Activated CD4-positive, alpha-beta T cell treated with anti-CD3 and anti-CD28 coated beads for 4 hours (primary cell): ENCODE data around the gene APC2.
A peak's percentile ranks its signal among the peaks of the same experiment; 100 is the strongest.
"Not testable (repeated sequence)": the region's sequence is repeated elsewhere in the genome, so short reads cannot be mapped to it uniquely, and the experiment has no call there.

Source experiments
- DNase-seq, 2 donors: peaks; one replicate each; pipeline ENCODE4 v3.0.0-alpha.2; 2020

The APC2 gene

DNA sequence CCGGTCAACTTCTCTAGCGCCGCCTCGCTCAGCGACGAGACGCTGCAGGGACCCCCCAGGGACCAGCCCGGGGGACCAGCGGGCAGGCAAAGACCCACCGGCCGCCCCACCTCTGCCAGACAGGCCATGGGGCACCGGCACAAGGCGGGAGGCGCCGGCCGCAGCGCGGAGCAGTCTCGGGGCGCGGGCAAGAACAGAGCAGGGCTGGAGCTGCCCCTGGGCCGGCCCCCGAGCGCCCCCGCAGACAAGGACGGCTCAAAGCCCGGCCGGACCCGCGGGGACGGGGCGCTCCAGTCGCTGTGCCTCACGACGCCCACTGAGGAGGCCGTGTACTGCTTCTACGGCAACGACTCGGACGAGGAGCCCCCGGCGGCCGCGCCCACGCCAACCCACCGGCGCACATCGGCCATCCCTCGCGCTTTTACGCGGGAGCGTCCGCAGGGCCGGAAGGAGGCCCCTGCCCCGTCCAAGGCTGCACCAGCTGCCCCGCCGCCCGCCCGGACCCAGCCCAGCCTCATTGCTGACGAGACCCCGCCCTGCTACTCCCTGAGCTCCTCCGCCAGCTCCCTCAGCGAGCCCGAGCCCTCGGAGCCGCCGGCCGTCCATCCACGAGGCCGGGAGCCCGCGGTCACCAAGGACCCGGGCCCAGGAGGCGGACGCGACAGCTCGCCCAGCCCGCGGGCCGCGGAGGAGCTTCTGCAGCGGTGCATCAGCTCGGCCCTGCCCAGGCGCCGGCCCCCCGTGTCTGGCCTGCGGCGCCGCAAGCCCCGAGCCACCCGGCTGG, 17.8 kb downstream of the APC2 start:
- DNase-seq: no peak

GRCh38 chr19:1468274-1468820, 18.4 kb downstream of the APC2 start:
- DNase-seq: no peak

DNA sequence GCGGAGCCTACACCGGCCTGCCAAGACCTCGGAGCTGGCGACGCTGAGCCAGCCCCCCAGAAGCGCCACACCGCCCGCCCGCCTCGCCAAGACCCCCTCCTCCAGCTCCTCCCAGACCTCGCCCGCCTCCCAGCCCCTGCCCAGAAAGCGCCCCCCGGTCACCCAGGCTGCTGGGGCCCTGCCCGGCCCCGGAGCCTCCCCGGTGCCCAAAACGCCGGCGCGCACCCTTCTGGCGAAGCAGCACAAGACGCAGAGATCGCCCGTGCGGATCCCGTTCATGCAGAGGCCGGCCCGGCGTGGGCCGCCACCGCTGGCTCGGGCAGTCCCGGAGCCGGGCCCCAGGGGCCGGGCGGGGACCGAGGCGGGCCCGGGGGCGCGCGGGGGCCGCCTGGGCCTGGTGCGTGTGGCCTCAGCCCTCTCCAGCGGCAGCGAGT, 18.9 kb downstream of the APC2 start:
- peak in 1 of 2 donors; percentile 37 for DNase-seq

DNA sequence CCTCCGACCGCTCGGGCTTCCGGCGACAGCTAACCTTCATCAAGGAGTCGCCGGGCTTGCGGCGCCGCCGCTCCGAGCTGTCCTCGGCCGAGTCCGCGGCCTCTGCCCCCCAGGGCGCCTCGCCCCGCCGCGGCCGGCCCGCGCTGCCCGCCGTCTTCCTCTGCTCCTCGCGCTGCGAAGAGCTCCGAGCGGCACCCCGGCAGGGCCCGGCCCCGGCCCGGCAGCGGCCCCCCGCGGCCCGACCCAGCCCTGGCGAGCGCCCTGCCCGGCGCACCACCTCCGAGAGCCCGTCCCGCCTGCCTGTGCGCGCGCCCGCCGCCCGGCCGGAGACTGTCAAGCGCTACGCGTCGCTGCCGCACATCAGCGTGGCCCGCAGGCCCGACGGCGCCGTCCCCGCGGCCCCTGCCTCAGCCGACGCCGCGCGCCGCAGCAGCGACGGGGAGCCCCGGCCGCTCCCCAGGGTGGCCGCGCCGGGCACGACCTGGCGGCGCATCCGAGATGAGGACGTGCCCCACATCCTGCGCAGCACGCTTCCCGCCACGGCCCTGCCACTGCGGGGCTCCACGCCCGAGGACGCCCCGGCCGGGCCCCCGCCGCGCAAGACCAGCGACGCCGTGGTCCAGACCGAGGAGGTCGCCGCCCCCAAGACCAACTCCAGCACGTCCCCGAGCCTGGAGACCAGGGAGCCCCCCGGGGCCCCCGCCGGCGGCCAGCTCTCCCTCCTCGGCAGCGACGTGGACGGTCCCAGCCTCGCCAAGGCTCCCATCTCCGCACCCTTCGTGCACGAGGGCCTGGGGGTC, 19.5 kb downstream of the APC2 start:
- no peak for DNase-seq

GRCh38 chr19:1470055-1470304, 20.1 kb downstream of the APC2 start:
- no peak for DNase-seq

- peak; percentile 78 for DNase-seq
These were observed 20.5 kb downstream of the APC2 start for GRCh38 chr19:1470305-1471009.

DNA sequence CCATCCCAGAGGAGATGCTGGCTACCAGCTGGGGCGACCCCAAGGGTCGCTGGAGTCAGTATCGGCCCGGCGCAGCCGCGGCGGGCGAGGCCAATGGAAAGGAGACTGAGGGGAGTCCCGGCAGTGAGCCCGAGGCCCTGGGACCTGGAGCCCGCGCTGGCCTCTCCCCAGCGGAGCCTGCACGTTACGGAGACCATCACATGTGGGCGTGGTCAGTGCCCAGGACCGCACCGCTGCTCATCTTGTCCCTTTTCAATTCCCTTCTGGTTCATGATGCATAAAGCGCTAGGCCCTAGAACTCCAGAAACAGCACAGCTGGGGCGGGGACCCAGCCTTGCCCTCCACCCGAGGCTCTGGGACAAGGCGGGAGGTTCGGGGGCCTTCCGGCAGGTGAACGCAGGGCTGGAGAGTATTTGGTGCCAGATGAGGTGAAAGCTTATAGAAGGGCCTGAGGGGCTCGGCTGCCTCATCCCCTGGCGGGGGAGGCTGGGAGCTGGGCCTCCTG, 21.1 kb downstream of the APC2 start:
- DNase-seq: no peak

- DNase-seq: no peak
These were observed 21.7 kb downstream of the APC2 start for GRCh38 chr19:1471515-1472160.

- no peak for DNase-seq
These were observed 22.5 kb downstream of the APC2 start for GRCh38 chr19:1472231-1473084.

DNA sequence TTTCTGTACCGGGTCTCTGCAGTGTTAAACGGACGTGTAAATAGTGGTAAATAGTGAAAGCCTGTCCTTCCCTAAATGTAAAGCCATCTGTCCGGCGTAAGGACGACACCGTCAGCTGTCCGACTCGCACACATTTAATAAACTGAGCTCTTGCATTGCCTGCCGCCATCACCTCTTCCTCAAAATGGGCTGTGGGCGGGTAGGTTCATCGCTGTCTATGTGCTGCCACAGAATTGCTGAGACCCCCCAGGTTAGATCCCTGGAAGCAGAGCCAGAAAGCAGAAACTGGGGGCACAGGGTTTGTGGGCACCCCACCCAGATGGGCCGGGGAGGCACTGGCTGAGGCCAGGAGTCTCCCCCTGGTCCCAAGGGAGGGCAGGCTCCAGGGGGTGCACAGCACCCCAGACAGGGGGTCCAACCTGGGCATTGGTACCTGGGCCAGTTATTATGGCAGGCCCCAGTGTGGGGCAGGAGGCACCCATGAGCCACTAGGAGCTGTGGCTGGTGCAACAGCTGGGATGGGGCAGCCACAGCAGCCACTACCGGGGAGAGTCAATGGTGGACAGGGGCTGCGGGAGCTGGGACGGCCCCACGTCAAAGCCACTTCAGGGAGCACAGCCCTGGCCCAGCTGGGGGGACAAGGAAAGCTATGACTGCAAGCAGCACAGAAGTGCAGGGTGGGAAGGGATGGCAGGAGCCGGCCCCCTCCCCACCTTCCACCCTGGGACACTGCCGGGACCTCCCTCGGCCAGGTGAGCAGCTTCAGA, 23.3 kb downstream of the APC2 start:
- DNase-seq: no peak

GRCh38 chr19:1474011-1474764, 24.3 kb downstream of the APC2 start:
- no peak for DNase-seq

- DNase-seq: no peak
These were observed 24.9 kb downstream of the APC2 start for GRCh38 chr19:1474765-1475351.

- no peak for DNase-seq
These were observed 26.0 kb downstream of the APC2 start for GRCh38 chr19:1475751-1476437.

- DNase-seq: not testable (repeated sequence)
These were observed 27.1 kb downstream of the APC2 start for GRCh38 chr19:1477056-1477455.

DNA sequence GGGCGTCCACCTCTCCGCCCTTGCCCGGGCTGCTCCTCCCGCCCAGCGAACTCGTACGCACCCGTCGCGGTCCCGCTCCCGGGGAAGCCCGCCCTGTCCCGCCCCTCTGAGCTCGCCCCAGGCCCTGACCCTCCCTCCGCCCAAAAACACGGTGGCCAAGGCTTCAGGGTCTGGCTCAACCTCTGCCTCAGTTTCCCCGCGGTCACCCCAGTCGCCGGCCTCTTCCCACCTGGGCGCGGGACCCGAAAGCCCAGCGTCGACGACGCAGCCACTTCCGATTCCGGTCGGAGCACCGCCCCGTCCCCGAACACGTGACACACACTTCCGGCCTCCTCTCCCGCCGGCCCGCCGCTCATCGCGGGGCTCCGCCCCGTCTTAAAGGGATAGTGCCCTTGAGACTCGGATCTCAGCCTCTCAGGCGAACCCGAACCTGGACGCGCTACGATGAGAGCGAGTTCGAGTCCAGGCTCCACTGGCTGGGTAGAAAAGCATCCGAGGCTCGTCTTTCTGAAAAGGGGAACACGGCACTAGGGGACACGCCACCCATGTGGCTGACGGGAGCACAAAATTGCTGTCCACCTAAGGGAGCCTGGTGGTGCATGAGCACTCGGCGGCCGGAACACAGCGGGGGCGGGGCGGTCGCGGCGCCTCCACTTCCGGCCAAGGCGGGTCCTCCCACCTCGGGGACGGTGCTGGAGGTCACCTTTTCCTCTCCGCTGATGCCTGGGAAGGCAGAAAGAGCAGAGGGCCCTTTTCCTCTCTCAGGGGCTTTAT, 29.2 kb downstream of the APC2 start, which contains the start of gene C19orf25:
Gene C19orf25, minus strand, starts transcription at position 282 of the 774 bp plus-strand sequence. CDS start 312 bp downstream, outside the sequence.
- DNase-seq: peak; percentile 89 to 91

DNA sequence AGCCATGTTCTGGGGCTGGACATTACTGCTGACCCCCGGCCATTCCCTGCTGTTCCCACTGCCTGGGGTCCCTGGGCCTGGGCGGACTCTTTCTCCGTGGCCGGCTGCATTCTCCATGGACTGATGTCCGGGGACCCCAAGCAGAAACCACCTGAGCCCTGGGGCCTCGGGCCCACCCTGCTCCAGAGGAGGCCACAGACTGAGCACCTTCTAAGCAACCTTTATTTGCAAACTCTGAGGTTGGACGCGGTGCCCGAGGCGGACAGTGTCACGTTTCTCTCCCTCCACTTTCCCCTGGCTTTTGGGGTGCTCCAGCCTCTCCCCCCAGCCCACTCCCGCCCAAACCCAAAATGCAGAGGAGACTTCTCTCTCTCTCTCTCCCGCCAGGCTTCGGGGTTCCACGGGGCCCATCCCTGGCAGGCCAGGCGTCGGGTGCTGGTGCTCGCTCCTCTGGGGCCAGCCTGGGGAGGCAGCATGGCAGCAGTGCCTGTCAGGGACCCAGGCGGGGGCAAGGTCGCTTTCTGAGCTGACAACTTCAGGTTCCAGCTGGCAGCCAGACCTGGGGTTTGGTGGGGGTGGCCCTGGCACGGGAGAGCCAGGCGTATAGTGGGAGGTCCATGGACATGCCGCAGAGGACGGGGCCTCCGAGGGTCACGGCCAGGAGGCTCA, 31.4 kb downstream of the APC2 start:
- DNase-seq: no peak

- DNase-seq: no peak
These were observed 32.0 kb downstream of the APC2 start for GRCh38 chr19:1481893-1482360.
